ENCODE results near the gene LRBA. TPM values are rescaled to one million over a fixed set of nuclear protein-coding genes. Genes with fewer than 3 reads are reported as not detected.

The LRBA gene
- total and polyA plus RNA-seq, 7 donors = 16.8 to 184 (median 91.1) TPM

DNA sequence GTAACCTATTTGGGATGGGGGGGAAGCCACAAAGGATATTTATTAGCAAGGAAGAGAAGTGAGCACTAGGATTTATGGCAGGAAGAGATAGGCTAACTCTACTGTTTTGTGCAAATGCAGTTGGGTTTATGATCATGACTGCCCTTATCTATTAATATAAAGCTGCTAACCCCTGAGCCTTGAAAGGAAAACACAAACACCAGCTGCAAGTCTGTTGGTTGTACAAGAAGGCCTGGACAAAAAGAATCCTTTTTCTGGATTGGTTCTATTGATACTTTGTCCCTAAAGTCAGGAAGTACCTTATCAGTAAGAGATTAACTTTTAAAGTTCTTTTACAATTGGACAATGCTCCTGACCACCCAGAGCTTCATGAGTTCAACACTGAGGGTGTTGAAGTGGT is 188.8 kb downstream of the LRBA start:
- DNase-seq = no peak
- TF ChIP-seq, protein P1, sequence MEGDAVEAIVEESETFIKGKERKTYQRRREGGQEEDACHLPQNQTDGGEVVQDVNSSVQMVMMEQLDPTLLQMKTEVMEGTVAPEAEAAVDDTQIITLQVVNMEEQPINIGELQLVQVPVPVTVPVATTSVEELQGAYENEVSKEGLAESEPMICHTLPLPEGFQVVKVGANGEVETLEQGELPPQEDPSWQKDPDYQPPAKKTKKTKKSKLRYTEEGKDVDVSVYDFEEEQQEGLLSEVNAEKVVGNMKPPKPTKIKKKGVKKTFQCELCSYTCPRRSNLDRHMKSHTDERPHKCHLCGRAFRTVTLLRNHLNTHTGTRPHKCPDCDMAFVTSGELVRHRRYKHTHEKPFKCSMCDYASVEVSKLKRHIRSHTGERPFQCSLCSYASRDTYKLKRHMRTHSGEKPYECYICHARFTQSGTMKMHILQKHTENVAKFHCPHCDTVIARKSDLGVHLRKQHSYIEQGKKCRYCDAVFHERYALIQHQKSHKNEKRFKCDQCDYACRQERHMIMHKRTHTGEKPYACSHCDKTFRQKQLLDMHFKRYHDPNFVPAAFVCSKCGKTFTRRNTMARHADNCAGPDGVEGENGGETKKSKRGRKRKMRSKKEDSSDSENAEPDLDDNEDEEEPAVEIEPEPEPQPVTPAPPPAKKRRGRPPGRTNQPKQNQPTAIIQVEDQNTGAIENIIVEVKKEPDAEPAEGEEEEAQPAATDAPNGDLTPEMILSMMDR (IDR thresholded peaks at IDR 0.05) = no peak
- TF ChIP-seq POLR2A (IDR thresholded peaks at IDR 0.05) = no peak
- no peak for TF ChIP-seq EP300 (IDR thresholded peaks at IDR 0.05)
- TF ChIP-seq POLR2AphosphoS5 (IDR thresholded peaks at IDR 0.05) = no peak
- Histone ChIP-seq H3K9me3 (no peaks in the 10 kb centered on the region), H3K4me1 (no peaks in the 10 kb centered on the region), H3K36me3 (peaks cover 0 to 11% (median under 1%) of the 10 kb centered on the region in 4 donors), H3K27ac (no peak overlapping the region), H3K27me3 (no peaks in the 10 kb centered on the region), H3K4me3 (no peak overlapping the region)
- intact Hi-C loops (cut with DNase I) = no loop called here

DNA sequence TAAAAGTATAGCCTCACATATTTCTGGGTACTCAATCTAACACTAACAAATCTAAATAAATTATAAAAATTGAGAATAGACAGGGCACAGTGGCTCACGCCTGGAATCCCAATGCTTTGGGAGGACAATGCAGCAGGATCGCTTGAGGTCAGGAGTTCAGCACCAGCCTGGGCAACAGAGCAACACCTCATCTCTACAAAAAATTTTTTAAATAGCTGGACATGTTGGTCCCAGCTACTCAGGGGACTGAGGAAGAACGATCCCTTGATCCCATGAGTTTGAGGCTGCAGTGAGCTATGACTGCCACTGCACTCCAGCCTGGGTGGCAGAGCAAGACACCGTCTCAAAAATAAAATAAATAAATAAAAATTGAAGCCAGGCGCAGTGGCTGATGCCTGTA is 192.7 kb downstream of the LRBA start:
- no peaks in the 10 kb centered on the region for H3K9me3 ChIP-seq
- no peak overlapping the region for H3K4me3 ChIP-seq
- no peaks in the 10 kb centered on the region for H3K27me3 ChIP-seq
- H3K27ac ChIP-seq = no peak overlapping the region
- no peaks in the 10 kb centered on the region for H3K4me1 ChIP-seq
- no peak for DNase-seq
- TF ChIP-seq POLR2A (IDR thresholded peaks at IDR 0.05) (no peak), EP300 (IDR thresholded peaks at IDR 0.05) (no peak), POLR2AphosphoS5 (IDR thresholded peaks at IDR 0.05) (no peak)
- TF ChIP-seq, protein P1 (IDR thresholded peaks at IDR 0.05) = no peak
- intact Hi-C loops (cut with DNase I) = no loop called here
- H3K36me3 ChIP-seq = peaks cover 0 to 2% (median under 1%) of the 10 kb centered on the region in 4 donors
- 96 to 97% methylated on average over 5 of the region's 5 CpGs for WGBS, 2 donors

DNA sequence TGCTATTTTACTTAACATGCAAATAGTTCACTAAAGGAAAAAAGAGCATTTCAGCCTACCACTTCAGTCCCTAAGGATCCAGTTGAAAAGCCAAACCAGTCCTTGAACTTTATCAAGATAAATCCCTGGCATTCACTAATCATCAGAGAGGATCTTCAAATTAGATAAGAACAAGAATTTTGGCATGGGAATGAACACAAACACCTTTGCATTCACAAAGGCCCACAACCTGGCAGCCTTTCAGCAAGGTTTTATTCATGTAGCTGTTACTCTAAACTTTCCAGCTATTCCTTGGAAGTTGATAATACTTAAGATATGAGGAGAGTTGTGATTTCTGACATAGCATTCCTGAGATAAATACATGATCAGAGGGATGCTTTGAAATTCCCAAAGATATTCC is 193.4 kb downstream of the LRBA start:
- Histone ChIP-seq H3K4me1 (no peaks in the 10 kb centered on the region), H3K4me3 (no peak overlapping the region), H3K36me3 (peaks cover 0 to 2% (median 0%) of the 10 kb centered on the region in 4 donors), H3K27ac (no peak overlapping the region), H3K9me3 (no peaks in the 10 kb centered on the region), H3K27me3 (no peaks in the 10 kb centered on the region)
- intact Hi-C loops (cut with DNase I) = no loop called here
- DNase-seq = no peak
- TF ChIP-seq, protein P1 (IDR thresholded peaks at IDR 0.05) = no peak
- TF ChIP-seq POLR2AphosphoS5 (IDR thresholded peaks at IDR 0.05) (no peak), EP300 (IDR thresholded peaks at IDR 0.05) (no peak), POLR2A (IDR thresholded peaks at IDR 0.05) (no peak)

DNA sequence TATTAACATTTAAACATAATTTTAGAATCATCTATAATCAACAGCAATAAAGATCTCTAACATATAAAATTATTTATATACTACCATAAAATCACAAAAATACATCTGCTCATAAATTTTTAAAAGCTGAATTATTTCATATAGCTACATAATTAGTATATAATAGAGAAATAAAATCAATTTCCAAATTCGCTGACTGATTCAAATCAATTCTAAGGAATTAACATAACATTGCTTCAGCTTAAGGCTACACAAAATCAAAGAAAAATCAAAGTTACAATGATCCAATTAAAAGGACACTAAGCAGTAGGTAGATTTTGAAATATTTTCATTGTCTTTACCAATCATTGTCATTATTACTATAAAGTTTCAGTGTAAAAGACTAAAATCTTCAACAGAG is 194.7 kb downstream of the LRBA start:
- 96 to 99% methylated on average over 1 of the region's 1 CpG for WGBS, 2 donors
- TF ChIP-seq, protein P1 (IDR thresholded peaks at IDR 0.05) = no peak
- no peak for TF ChIP-seq POLR2A (IDR thresholded peaks at IDR 0.05)
- TF ChIP-seq POLR2AphosphoS5 (IDR thresholded peaks at IDR 0.05) = no peak
- TF ChIP-seq EP300 (IDR thresholded peaks at IDR 0.05) = no peak
- Histone ChIP-seq H3K27ac (no peak overlapping the region), H3K4me1 (no peaks in the 10 kb centered on the region), H3K4me3 (no peak overlapping the region), H3K9me3 (no peaks in the 10 kb centered on the region), H3K36me3 (no peaks in the 10 kb centered on the region), H3K27me3 (no peaks in the 10 kb centered on the region)
- DNase-seq = no peak
- intact Hi-C loops (cut with DNase I) = no loop called here

DNA sequence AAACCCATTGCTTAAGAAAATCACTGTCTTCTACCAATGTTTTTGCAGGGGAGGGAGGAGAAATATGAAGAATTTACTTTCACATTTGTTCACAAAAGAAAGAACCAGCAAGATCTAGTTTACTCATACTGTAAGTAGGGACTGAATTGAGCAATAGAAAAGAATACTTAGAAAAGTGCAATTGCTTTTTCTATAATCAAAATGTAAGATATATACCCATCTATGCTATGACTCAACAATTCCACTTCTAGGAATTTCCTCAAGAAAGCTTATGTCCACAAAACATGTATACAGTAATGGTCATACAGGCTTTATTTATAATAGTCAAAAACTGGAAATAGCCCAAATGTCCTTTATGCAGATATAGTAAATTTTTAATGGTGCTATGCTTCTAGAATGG is 196.4 kb downstream of the LRBA start:
- DNase-seq = no peak
- Histone ChIP-seq H3K4me3 (no peak overlapping the region), H3K4me1 (no peaks in the 10 kb centered on the region), H3K27me3 (no peaks in the 10 kb centered on the region), H3K27ac (no peak overlapping the region), H3K9me3 (no peaks in the 10 kb centered on the region), H3K36me3 (no peaks in the 10 kb centered on the region)
- intact Hi-C loops (cut with DNase I) = no loop called here
- TF ChIP-seq EP300 (IDR thresholded peaks at IDR 0.05) (no peak), POLR2AphosphoS5 (IDR thresholded peaks at IDR 0.05) (no peak), POLR2A (IDR thresholded peaks at IDR 0.05) (no peak)
- TF ChIP-seq, protein P1 (IDR thresholded peaks at IDR 0.05) = no peak
